IMR-90 (cell line): Measurements from ENCODE around the gene CCT7.

Experiments
- CHD1 ChIP-seq: IDR thresholded peaks from 2 replicates; pipeline ENCODE4 v1.6.1; 2012; ENCODE audit warnings: low read depth, low read length, improper control_type of control experiment
- CTCF ChIP-seq: conservative IDR thresholded peaks from 2 replicates; pipeline ENCODE4 v1.5.1; 2012; ENCODE audit warnings: mild to moderate bottlenecking, low read depth, low read length, improper control_type of control experiment
- NFE2L2 ChIP-seq: fragments of 150-350 bp; IDR thresholded peaks from 2 replicates; pipeline ENCODE4 v1.6.1; 2016; ENCODE audit warnings: low read depth, mild to moderate bottlenecking, low read length
- POLR2A ChIP-seq: IDR thresholded peaks from 2 replicates; pipeline ENCODE4 v1.6.1; 2012; ENCODE audit warnings: mild to moderate bottlenecking, low read depth, low read length

GRCh38 chr2:73292906-73293533 lies 58.9 kb downstream of the CCT7 start:
- TF ChIP-seq CTCF (no peak), NFE2L2 (no peak), POLR2A (no peak), CHD1 (no peak)
